IMR-90 (cell line): Measurements from ENCODE around the gene PIK3C3. TPM values are rescaled to one million over a fixed set of nuclear protein-coding genes. Genes with fewer than 3 reads are reported as not detected.

Experiments used
- ATAC-seq: fragments of 200-7000 bp; cut with Tn5 transposase; 2 replicates; pipeline ENCODE4 v1.9.1; 2020; ENCODE audit warnings: low read depth, mild to moderate bottlenecking, moderate library complexity
- BruUV-seq: library from RNA; stranded (reverse); fragments of 400-500 nt; replicated peaks from 2 replicates; lab custom pipeline; 2021; lab: Mats Ljungman, UMichigan
- CTCF ChIA-PET: fragments of 300-600 bp; formaldehyde crosslinking; extraction: SDS; loops from one replicate; lab custom pipeline; 2021; ENCODE audit warnings: antibody characterized with exemption; lab: Yijun Ruan, JAX
- POLR2A ChIA-PET: fragments of 300-600 bp; sonication (Branson Sonifier 250); formaldehyde crosslinking; loops from one replicate; lab custom pipeline; 2022; ENCODE audit warnings: antibody characterized with exemption; ENCODE audit not compliant: unreplicated experiment; lab: Charles Lee
- DNase-seq: peaks from one replicate; pipeline ENCODE4 v3.0.0; 2013
- H2AFZ ChIP-seq: replicated peaks from 2 replicates; pipeline ENCODE3; 2013; ENCODE audit warnings: low read length, mild to moderate bottlenecking; ENCODE audit not compliant: poor library complexity
- H2AK5ac ChIP-seq: 2 replicates; pipeline ENCODE4 v1.6.1; 2013; ENCODE audit warnings: low read depth, low read length, inconsistent platforms
- H2AK9ac ChIP-seq: replicated peaks from 2 replicates; pipeline ENCODE3; 2013; ENCODE audit warnings: mild to moderate bottlenecking, low read depth, low read length, moderate library complexity; ENCODE audit not compliant: poor library complexity
- H2BK120ac ChIP-seq: 2 replicates; pipeline ENCODE4 v1.6.1; 2013; ENCODE audit warnings: low read depth, low read length, inconsistent platforms
- H2BK15ac ChIP-seq: 3 replicates; pipeline ENCODE4 v1.6.1; 2013; ENCODE audit warnings: low read depth, low read length, inconsistent platforms
- H2BK20ac ChIP-seq: 2 replicates; pipeline ENCODE4 v1.6.1; 2013; ENCODE audit warnings: low read depth, mild to moderate bottlenecking, inconsistent platforms, low read length, moderate library complexity
- H2BK5ac ChIP-seq: 2 replicates; pipeline ENCODE4 v1.6.1; 2013; ENCODE audit warnings: mild to moderate bottlenecking, low read depth, low read length, inconsistent platforms; ENCODE audit not compliant: poor library complexity, severe bottlenecking
- H3K14ac ChIP-seq: replicated peaks from 2 replicates; pipeline ENCODE4 v1.6.1; 2013; ENCODE audit warnings: low read depth, low read length, inconsistent platforms
- H3K18ac ChIP-seq: 2 replicates; pipeline ENCODE4 v1.6.1; 2013; ENCODE audit warnings: low read depth, low read length, control low read depth
- H3K23ac ChIP-seq: 2 replicates; pipeline ENCODE4 v1.6.1; 2013; ENCODE audit warnings: low read depth, low read length, inconsistent platforms
- H3K27ac ChIP-seq: 2 replicates; pipeline ENCODE4 v1.5.1; 2013; ENCODE audit warnings: mild to moderate bottlenecking, control low read depth, low read length; ENCODE audit not compliant: insufficient read depth
- H3K27me3 ChIP-seq: 2 replicates; pipeline ENCODE4 v1.6.1; 2013; ENCODE audit warnings: low read length; ENCODE audit not compliant: control insufficient read depth, insufficient read depth
- H3K36me3 ChIP-seq: 2 replicates; pipeline ENCODE4 v1.6.1; 2013; ENCODE audit warnings: low read length, mixed read lengths; ENCODE audit not compliant: control insufficient read depth, insufficient read depth
- H3K4ac ChIP-seq: 2 replicates; pipeline ENCODE4 v1.6.1; 2013; ENCODE audit warnings: low read depth, low read length, inconsistent platforms
- H3K4me1 ChIP-seq: 2 replicates; pipeline ENCODE4 v1.6.1; 2013; ENCODE audit warnings: low read length, mixed read lengths; ENCODE audit not compliant: control insufficient read depth, insufficient read depth
- H3K4me2 ChIP-seq: 2 replicates; pipeline ENCODE4 v1.6.1; 2013; ENCODE audit warnings: low read depth, mild to moderate bottlenecking, control low read depth, low read length, moderate library complexity
- H3K4me3 ChIP-seq: 2 replicates; pipeline ENCODE4 v1.5.1; 2013; ENCODE audit warnings: low read depth, mild to moderate bottlenecking, control low read depth, low read length, moderate library complexity; ENCODE audit not compliant: insufficient read depth
- H3K56ac ChIP-seq: 2 replicates; pipeline ENCODE4 v1.6.1; 2013; ENCODE audit warnings: low read length, inconsistent platforms; ENCODE audit not compliant: insufficient read depth; ENCODE audit errors: extremely low read depth
- H3K79me1 ChIP-seq, 2 experiments: 2 replicates each; pipeline ENCODE4 v1.6.1; 2013; ENCODE audit warnings: low read length in 2 of 2, inconsistent platforms in 1 of 2, low read depth in 1 of 2
- H3K9ac ChIP-seq: 2 replicates; pipeline ENCODE4 v1.6.1; 2013; ENCODE audit warnings: low read depth, low read length, control low read depth
- H3K9me1 ChIP-seq: 2 replicates; pipeline ENCODE4 v1.6.1; 2013; ENCODE audit warnings: low read length, inconsistent platforms; ENCODE audit not compliant: insufficient read depth
- H3K9me3 ChIP-seq: 2 replicates; pipeline ENCODE4 v1.6.1; 2013; ENCODE audit warnings: low read length; ENCODE audit not compliant: control insufficient read depth, insufficient read depth
- H4K20me1 ChIP-seq: 2 replicates; pipeline ENCODE4 v1.6.1; 2013; ENCODE audit warnings: low read length, inconsistent platforms; ENCODE audit not compliant: insufficient read depth
- H4K5ac ChIP-seq: 2 replicates; pipeline ENCODE4 v1.6.1; 2013; ENCODE audit warnings: mild to moderate bottlenecking, low read depth, low read length, control low read depth
- H4K8ac ChIP-seq, 2 experiments: 2 replicates each; pipeline ENCODE4 v1.6.1; 2013; ENCODE audit warnings: low read depth in 2 of 2, low read length in 2 of 2, control low read depth in 1 of 2, inconsistent platforms in 1 of 2
- H4K91ac ChIP-seq: 2 replicates; pipeline ENCODE4 v1.6.1; 2013; ENCODE audit warnings: low read depth, low read length, inconsistent platforms; ENCODE audit not compliant: insufficient read depth
- BHLHE40 ChIP-seq: fragments of 150-350 bp; IDR thresholded peaks from 2 replicates; pipeline ENCODE4 v1.6.1; 2016; ENCODE audit warnings: mild to moderate bottlenecking, low read depth, low read length
- CEBPB ChIP-seq: IDR thresholded peaks from 2 replicates; pipeline ENCODE4 v1.6.1; 2012; ENCODE audit warnings: low read depth, low read length, improper control_type of control experiment
- CHD1 ChIP-seq: IDR thresholded peaks from 2 replicates; pipeline ENCODE4 v1.6.1; 2012; ENCODE audit warnings: low read depth, low read length, improper control_type of control experiment
- CTCF ChIP-seq: conservative IDR thresholded peaks from 2 replicates; pipeline ENCODE4 v1.5.1; 2012; ENCODE audit warnings: mild to moderate bottlenecking, low read depth, low read length, improper control_type of control experiment
- ELK1 ChIP-seq: fragments of 150-350 bp; IDR thresholded peaks from 2 replicates; pipeline ENCODE4 v1.6.1; 2016; ENCODE audit warnings: low read depth, mild to moderate bottlenecking, low read length, moderate library complexity, borderline replicate concordance
- FOS ChIP-seq: fragments of 150-350 bp; IDR thresholded peaks from 2 replicates; pipeline ENCODE4 v1.6.1; 2016; ENCODE audit warnings: low read depth, low read length
- MAFK ChIP-seq: IDR thresholded peaks from 2 replicates; pipeline ENCODE4 v1.6.1; 2012; ENCODE audit warnings: low read depth, low read length, improper control_type of control experiment
- MAZ ChIP-seq: IDR thresholded peaks from 2 replicates; pipeline ENCODE4 v1.6.1; 2012; ENCODE audit warnings: low read depth, mild to moderate bottlenecking, low read length, improper control_type of control experiment, moderate library complexity, borderline replicate concordance
- MXI1 ChIP-seq: IDR thresholded peaks from 2 replicates; pipeline ENCODE4 v1.6.1; 2012; ENCODE audit warnings: low read depth, mild to moderate bottlenecking, low read length, moderate library complexity, borderline replicate concordance
- NFE2L2 ChIP-seq: fragments of 150-350 bp; IDR thresholded peaks from 2 replicates; pipeline ENCODE4 v1.6.1; 2016; ENCODE audit warnings: low read depth, mild to moderate bottlenecking, low read length
- POLR2A ChIP-seq: IDR thresholded peaks from 2 replicates; pipeline ENCODE4 v1.6.1; 2012; ENCODE audit warnings: mild to moderate bottlenecking, low read depth, low read length
- RAD21 ChIP-seq: IDR thresholded peaks from 2 replicates; pipeline ENCODE4 v1.6.1; 2012; ENCODE audit warnings: low read length, improper control_type of control experiment
- RCOR1 ChIP-seq: IDR thresholded peaks from 2 replicates; pipeline ENCODE4 v1.6.1; 2012; ENCODE audit warnings: mild to moderate bottlenecking, low read length, improper control_type of control experiment; ENCODE audit not compliant: insufficient replicate concordance
- RFX5 ChIP-seq: IDR thresholded peaks from 2 replicates; pipeline ENCODE4 v1.8.0; 2012; ENCODE audit warnings: low read depth, mild to moderate bottlenecking, low read length, moderate library complexity
- SMC3 ChIP-seq: fragments of 150-350 bp; IDR thresholded peaks from 2 replicates; pipeline ENCODE4 v1.6.1; 2016; ENCODE audit warnings: low read depth, mild to moderate bottlenecking, antibody characterized with exemption, low read length, moderate library complexity
- USF2 ChIP-seq: fragments of 150-350 bp; IDR thresholded peaks from 2 replicates; pipeline ENCODE4 v1.6.1; 2017; ENCODE audit warnings: mild to moderate bottlenecking, antibody characterized with exemption, low read length, low read depth
- WGBS, 2 experiments: methylation state at CpG; one replicate each; pipeline versions ENCODE4 v1.1.5 to v1.1.7; 2013; ENCODE audit warnings: missing lambda C conversion rate in 2 of 2; ENCODE audit not compliant: insufficient read length in 1 of 2; ENCODE audit errors: extremely low coverage in 2 of 2; 5-methylcytosine and 5-hydroxymethylcytosine counted together
- dilution Hi-C: fragments of 300-500 bp; cut with HindIII; formaldehyde crosslinking; loops from one replicate; pipeline ENCODE4 v1.14.3; 2018; ENCODE audit warnings: low sequenced_read_pairs; ENCODE audit not compliant: unreplicated experiment
- in situ Hi-C: fragments of 300-500 bp; cut with MboI; formaldehyde crosslinking; loops from 3 replicates; pipeline ENCODE4 v1.14.3; 2019; ENCODE audit warnings: low sequenced_read_pairs, inconsistent platforms, mixed read lengths
- intact Hi-C: fragments of 100-400 bp; cut with micrococcal nuclease; formaldehyde crosslinking; loops from 2 replicates; pipeline ENCODE4 v1.10.0; 2022
- polyA plus RNA-seq, 3 experiments: library from polyadenylated mRNA; depleted of rRNA; stranded (reverse); fragments of >200 nt; gene quantifications; 2 replicates each; pipeline ENCODE4 v1.2.3, GENCODE V29; 2012; ENCODE audit warnings: low replicate concordance in 1 of 3
- total RNA-seq: library from RNA; depleted of rRNA; stranded (reverse); fragments of >200 nt; gene quantifications from 2 replicates; pipeline ENCODE4 v1.2.3, GENCODE V29; 2012

The PIK3C3 gene
- total and polyA plus RNA-seq, 2 of the 4 experiments (the other 2 are of a cell fraction), result 41.2 to 57.2 TPM

GRCh38 chr18:41977233-41977632 lies 22.2 kb downstream of the PIK3C3 start:
- Histone ChIP-seq H3K27me3 (no peaks in the 10 kb centered on the region), H3K4me1 (no peaks in the 10 kb centered on the region), H3K4ac (no peak overlapping the region), H3K56ac (no peak overlapping the region), H3K9me3 (no peaks in the 10 kb centered on the region), H4K91ac (no peak overlapping the region), H2AK5ac (no peak overlapping the region), H2BK20ac (no peak overlapping the region), H3K36me3 (0 out of 2 replicates have a peak, but pooled peaks cover 1% of the 10 kb centered on the region), H3K4me2 (no peak overlapping the region), H3K23ac (no peak overlapping the region), H3K4me3 (no peak overlapping the region), H3K18ac (no peak overlapping the region), H3K79me1 (peaks cover 10 to 40% of the 10 kb centered on the region in 2 experiments), H4K8ac (no peak overlapping the region), H3K27ac (no peak overlapping the region), H2BK15ac (no peak overlapping the region), H2BK120ac (no peak overlapping the region), H3K14ac (no peak overlapping the region), H4K20me1 (0 out of 2 replicates have a peak, but pooled peaks cover 4% of the 10 kb centered on the region), H3K9ac (no peak overlapping the region), H2AK9ac (no peak overlapping the region), H4K5ac (no peak overlapping the region), H3K9me1 (peaks cover 6% of the 10 kb centered on the region; the same call in 1 of the 2 replicates), H2BK5ac (no peak overlapping the region), H2AFZ (no peak overlapping the region)
- CTCF ChIA-PET, result no interaction called here
- in situ Hi-C loops, result no loop called here
- ATAC-seq (no peak), DNase-seq (no peak)
- no TSS peak for BruUV-seq
- POLR2A ChIA-PET, result no interaction called here
- dilution Hi-C loops, result no loop called here
- 80% methylated on average over 3 of the region's 6 CpGs; no CpG with 5 or more reads in 1 of the 2 experiments for WGBS, 2 experiments
- no peak for TF ChIP-seq BHLHE40
- no peak for TF ChIP-seq RCOR1
- TF ChIP-seq CHD1, result no peak
- TF ChIP-seq RAD21, result no peak
- no peak for TF ChIP-seq MAFK
- TF ChIP-seq MAZ, result no peak
- no peak for TF ChIP-seq MXI1
- no peak for TF ChIP-seq CTCF
- no peak for TF ChIP-seq ELK1
- TF ChIP-seq USF2, result no peak
- TF ChIP-seq FOS, result no peak
- no peak for TF ChIP-seq RFX5
- TF ChIP-seq POLR2A, result no peak
- TF ChIP-seq CEBPB, result no peak
- TF ChIP-seq SMC3, result no peak
- TF ChIP-seq NFE2L2, result no peak
- intact Hi-C loops, result no loop called here
